ENCODE results near the gene PSMA2. TPM values are rescaled to one million over a fixed set of nuclear protein-coding genes. Genes with fewer than 3 reads are reported as not detected.

The PSMA2 gene
- total RNA-seq, 1 donor from 2014 or later, result 316 TPM

- no peaks in the 10 kb centered on the region for H4K20me1 ChIP-seq (ENCODE audit: low read depth)
- peaks cover 12% of the 10 kb centered on the region for H3K4me1 Mint-ChIP-seq
- no peak overlapping the region for H3K9ac ChIP-seq
- H3K9me3 Mint-ChIP-seq, result peaks cover 5% of the 10 kb centered on the region
- H3K36me3 Mint-ChIP-seq, result no peaks in the 10 kb centered on the region
- no peak overlapping the region for H3K27ac ChIP-seq
- no peaks in the 10 kb centered on the region for H3K9me3 ChIP-seq (ENCODE audit: low read depth)
- H3K4me3 Mint-ChIP-seq, result no peak overlapping the region
- no peaks in the 10 kb centered on the region for H3K79me2 ChIP-seq (ENCODE audit: low read depth)
- H3K4me2 ChIP-seq, result no peak overlapping the region
- H3K4me3 ChIP-seq, result no peak overlapping the region
- no peak for TF ChIP-seq EZH2 (IDR thresholded peaks at IDR 0.05)
- TF ChIP-seq EZH2phosphoT487 (IDR thresholded peaks at IDR 0.05), result no peak
- no peak for TF ChIP-seq CTCF (IDR thresholded peaks at IDR 0.05)
- H3K27me3 ChIP-seq, result no peaks in the 10 kb centered on the region
- peaks cover 2% of the 10 kb centered on the region for H3K27me3 Mint-ChIP-seq (ENCODE audit: insufficient read depth, low read depth)
- no peak for DNase-seq (ENCODE audit: low spot score)
- no peak overlapping the region for H3K27ac Mint-ChIP-seq
- peaks cover 6% of the 10 kb centered on the region for H3K4me1 ChIP-seq
- no peaks in the 10 kb centered on the region for H3K36me3 ChIP-seq
- H2AFZ ChIP-seq (replicated peaks), result no peak overlapping the region
- H3F3A ChIP-seq (ENCODE audit: low read depth), result no peaks in the 10 kb centered on the region
Observed at GRCh38 chr7:42978496-42978895, 46.5 kb upstream of the PSMA2 start.

- no peak overlapping the region for H3K27ac Mint-ChIP-seq
- Histone ChIP-seq H3K27me3 (no peaks in the 10 kb centered on the region), H4K20me1 (ENCODE audit: low read depth) (no peaks in the 10 kb centered on the region), H3K36me3 (no peaks in the 10 kb centered on the region), H3K9me3 (ENCODE audit: low read depth) (no peaks in the 10 kb centered on the region), H3K4me3 (no peak overlapping the region), H3K4me2 (no peak overlapping the region), H3K27ac (no peak overlapping the region), H3K79me2 (ENCODE audit: low read depth) (no peaks in the 10 kb centered on the region), H2AFZ (replicated peaks) (no peak overlapping the region), H3F3A (ENCODE audit: low read depth) (no peaks in the 10 kb centered on the region), H3K9ac (no peak overlapping the region), H3K4me1 (peaks cover under 1% of the 10 kb centered on the region)
- no peak overlapping the region for H3K4me3 Mint-ChIP-seq
- no peaks in the 10 kb centered on the region for H3K36me3 Mint-ChIP-seq
- H3K9me3 Mint-ChIP-seq, result peaks cover 2% of the 10 kb centered on the region
- H3K4me1 Mint-ChIP-seq, result peaks cover 3% of the 10 kb centered on the region
- DNase-seq (ENCODE audit: low spot score), result no peak
- TF ChIP-seq CTCF (IDR thresholded peaks at IDR 0.05) (no peak), EZH2 (IDR thresholded peaks at IDR 0.05) (no peak), EZH2phosphoT487 (IDR thresholded peaks at IDR 0.05) (no peak)
- peaks cover 2% of the 10 kb centered on the region for H3K27me3 Mint-ChIP-seq (ENCODE audit: insufficient read depth, low read depth)
Observed at GRCh38 chr7:42976371-42976770, 44.4 kb upstream of the PSMA2 start.

GRCh38 chr7:42972699-42973500 is 40.9 kb upstream of the PSMA2 start:
- Histone ChIP-seq H3K9me3 (ENCODE audit: low read depth) (no peaks in the 10 kb centered on the region), H3K36me3 (no peaks in the 10 kb centered on the region), H3K27ac (no peak overlapping the region), H3F3A (ENCODE audit: low read depth) (no peaks in the 10 kb centered on the region), H3K4me3 (no peak overlapping the region), H3K9ac (no peak overlapping the region), H2AFZ (replicated peaks) (peak overlapping the region; percentile 0), H3K79me2 (ENCODE audit: low read depth) (no peaks in the 10 kb centered on the region), H3K4me1 (no peaks in the 10 kb centered on the region), H4K20me1 (ENCODE audit: low read depth) (no peaks in the 10 kb centered on the region), H3K4me2 (no peak overlapping the region), H3K27me3 (no peaks in the 10 kb centered on the region)
- DNase-seq (ENCODE audit: low spot score), result no peak
- Mint-ChIP-seq H3K36me3 (no peaks in the 10 kb centered on the region), H3K4me1 (no peaks in the 10 kb centered on the region), H3K4me3 (no peak overlapping the region), H3K27me3 (ENCODE audit: insufficient read depth, low read depth) (no peaks in the 10 kb centered on the region), H3K27ac (no peak overlapping the region), H3K9me3 (no peaks in the 10 kb centered on the region)
- TF ChIP-seq CTCF (IDR thresholded peaks at IDR 0.05) (no peak), EZH2phosphoT487 (IDR thresholded peaks at IDR 0.05) (no peak), EZH2 (IDR thresholded peaks at IDR 0.05) (no peak)

Measured in neural progenitor cell (in vitro differentiated cells).